ENCODE measurements around the gene HRAS. TPM values are rescaled to one million over a fixed set of nuclear protein-coding genes. Genes with fewer than 3 reads are reported as not detected.
A peak's percentile ranks its signal among the peaks of the same experiment; 100 is the strongest.

Gene HRAS
- total and polyA plus RNA-seq, 2 donors (not counting 3 experiments of a cell fraction or from before 2014, with no cell fraction given), result 103 to 109 TPM

- Histone ChIP-seq H3K9ac (replicated peaks; ENCODE audit: extremely low read depth, insufficient read depth, low read length) (peak overlapping the region; percentile 22), H3K79me2 (ENCODE audit: control insufficient read depth, insufficient read depth, low read length) (peaks cover 39% of the 10 kb centered on the region), H3K4me1 (ENCODE audit: control insufficient read depth, extremely low read depth, insufficient read depth, low read length) (peaks cover 14% of the 10 kb centered on the region), H3K36me3 (ENCODE audit: control insufficient read depth in 2 of 2, extremely low read depth in 1 of 2, insufficient read depth in 2 of 2, low read length in 2 of 2) (no peaks in the 10 kb centered on the region), H3K9me3 (replicated peaks; ENCODE audit: control insufficient read depth, insufficient read depth, low read length) (no peaks in the 10 kb centered on the region), H3K27me3 (ENCODE audit: control insufficient read depth in 2 of 2, insufficient read depth in 2 of 2, low read length in 2 of 2) (peaks cover 8 to 10% of the 10 kb centered on the region in 2 experiments), H2AFZ (ENCODE audit: low read depth, low read length) (peak overlapping the region; percentile 98), H3K4me2 (ENCODE audit: insufficient read depth, low read length) (peak overlapping the region; percentile 67), H3K4me3 (replicated peaks in 1 of 3; ENCODE audit: insufficient read depth in 1 of 3, low read depth in 1 of 3, low read length in 3 of 3) (peak overlapping the region; percentile 29 to 51 (median 40)), H4K20me1 (replicated peaks; ENCODE audit: control insufficient read depth, extremely low read depth, insufficient read depth, low read length) (no peaks in the 10 kb centered on the region), H3K9me1 (replicated peaks; ENCODE audit: control insufficient read depth, extremely low read depth, insufficient read depth, low read length) (no peaks in the 10 kb centered on the region), H3K27ac (ENCODE audit: insufficient read depth, low read depth, low read length) (no peak overlapping the region)
- FAIRE-seq (no peak), DNase-seq (ENCODE audit: low read depth, low spot score) (peak; percentile 52)
- dilution Hi-C loops (cut with MboI; ENCODE audit: extremely low pct_ligation_motif_present, low sequenced_read_pairs) (no loop called here), intact Hi-C loops (cut with micrococcal nuclease) (loop anchor here (5.0 kb wide), 1 partner anchor 37 kb away; no protein-coding TSS in a partner anchor)
- ChIA-PET CTCF (interaction anchor here (0.7 to 1.8 kb wide), 8 partner anchors 11 to 200 kb away, joined by 3 to 7 read pairs (median 4); partner anchors contain the start of gene HRAS), POLR2A (interaction anchor here (0.7 kb wide), 1 partner anchor 172 kb away, joined by 3 read pairs; the partner anchor contains the start of gene TALDO1)
- no TSS peak for BruUV-seq (replicated peaks)
- peak; percentile 83 for TF ChIP-seq EZH2 (IDR thresholded peaks at IDR 0.05; ENCODE audit: borderline replicate concordance, low read depth, low read length, severe bottlenecking)
- no peak for TF ChIP-seq MAX (IDR thresholded peaks at IDR 0.05; ENCODE audit: insufficient read depth, insufficient read length)
Measured at GRCh38 chr11:575313-575995, 40.1 kb upstream of the HRAS start.

GRCh38 chr11:574632-575312, 39.4 kb upstream of the HRAS start:
- H3K27me3 ChIP-seq (ENCODE audit: control insufficient read depth in 2 of 2, insufficient read depth in 2 of 2, low read length in 2 of 2), result peaks cover 8 to 10% of the 10 kb centered on the region in 2 experiments
- ChIA-PET POLR2A (no interaction called here), CTCF (interaction anchor here (1.0 to 1.8 kb wide), 5 partner anchors 10 to 201 kb away, joined by 3 to 7 read pairs (median 4); no protein-coding TSS in a partner anchor)
- BruUV-seq (replicated peaks), result no TSS peak
- no peaks in the 10 kb centered on the region for H3K9me3 ChIP-seq (replicated peaks; ENCODE audit: control insufficient read depth, insufficient read depth, low read length)
- dilution Hi-C loops (cut with MboI; ENCODE audit: extremely low pct_ligation_motif_present, low sequenced_read_pairs), result no loop called here
- peaks cover 32% of the 10 kb centered on the region for H3K79me2 ChIP-seq (ENCODE audit: control insufficient read depth, insufficient read depth, low read length)
- H4K20me1 ChIP-seq (replicated peaks; ENCODE audit: control insufficient read depth, extremely low read depth, insufficient read depth, low read length), result no peaks in the 10 kb centered on the region
- H3K4me2 ChIP-seq (ENCODE audit: insufficient read depth, low read length), result peak overlapping the region; percentile 67
- no peak overlapping the region for H3K27ac ChIP-seq (ENCODE audit: insufficient read depth, low read depth, low read length)
- no peaks in the 10 kb centered on the region for H3K36me3 ChIP-seq (ENCODE audit: control insufficient read depth in 2 of 2, extremely low read depth in 1 of 2, insufficient read depth in 2 of 2, low read length in 2 of 2)
- peaks cover 14% of the 10 kb centered on the region for H3K4me1 ChIP-seq (ENCODE audit: control insufficient read depth, extremely low read depth, insufficient read depth, low read length)
- H3K4me3 ChIP-seq (replicated peaks in 1 of 3; ENCODE audit: insufficient read depth in 1 of 3, low read depth in 1 of 3, low read length in 3 of 3), result peak overlapping the region; percentile 29 to 51 (median 40)
- DNase-seq (ENCODE audit: low read depth, low spot score) (peak; percentile 16), FAIRE-seq (no peak)
- peak overlapping the region; percentile 98 for H2AFZ ChIP-seq (ENCODE audit: low read depth, low read length)
- intact Hi-C loops (cut with micrococcal nuclease), result loop anchor here (5.0 kb wide), 1 partner anchor 38 kb away; no protein-coding TSS in a partner anchor
- H3K9ac ChIP-seq (replicated peaks; ENCODE audit: extremely low read depth, insufficient read depth, low read length), result no peak overlapping the region
- TF ChIP-seq POLR2A (IDR thresholded peaks at IDR 0.05; ENCODE audit: low read depth, low read length) (no peak), MAX (IDR thresholded peaks at IDR 0.05; ENCODE audit: insufficient read depth, insufficient read length) (no peak), MYC (IDR thresholded peaks at IDR 0.05; ENCODE audit: low read depth, low read length) (no peak), GATA2 (IDR thresholded peaks at IDR 0.05; ENCODE audit: insufficient read depth, insufficient read length, low read depth, low read length) (no peak), JUN (IDR thresholded peaks at IDR 0.05; ENCODE audit: borderline replicate concordance, insufficient read depth, insufficient read length, low read depth) (no peak), EZH2 (IDR thresholded peaks at IDR 0.05; ENCODE audit: borderline replicate concordance, low read depth, low read length, severe bottlenecking) (no peak), CTCF (IDR thresholded peaks at IDR 0.05; ENCODE audit: extremely low read depth in 1 of 2, insufficient read depth in 1 of 2, low read depth in 1 of 2, low read length in 2 of 2) (no peak), POLR2AphosphoS5 (IDR thresholded peaks at IDR 0.05; ENCODE audit: insufficient read depth, low read depth, low read length) (no peak), FOS (IDR thresholded peaks at IDR 0.05; ENCODE audit: borderline replicate concordance, insufficient read depth, low read length) (no peak)
- no peaks in the 10 kb centered on the region for H3K9me1 ChIP-seq (replicated peaks; ENCODE audit: control insufficient read depth, extremely low read depth, insufficient read depth, low read length)

Data from endothelial cell of umbilical vein (primary cell).